HuH-7 (cell line): ENCODE data around the gene MYO1E.
"Not testable (repeated sequence)": the region's sequence is repeated elsewhere in the genome, so short reads cannot be mapped to it uniquely, and the experiment has no call there.

Experiments
- DNase-seq: peaks from one replicate; pipeline ENCODE4 v3.0.0; 2011; ENCODE audit warnings: low spot score

The MYO1E gene

DNA sequence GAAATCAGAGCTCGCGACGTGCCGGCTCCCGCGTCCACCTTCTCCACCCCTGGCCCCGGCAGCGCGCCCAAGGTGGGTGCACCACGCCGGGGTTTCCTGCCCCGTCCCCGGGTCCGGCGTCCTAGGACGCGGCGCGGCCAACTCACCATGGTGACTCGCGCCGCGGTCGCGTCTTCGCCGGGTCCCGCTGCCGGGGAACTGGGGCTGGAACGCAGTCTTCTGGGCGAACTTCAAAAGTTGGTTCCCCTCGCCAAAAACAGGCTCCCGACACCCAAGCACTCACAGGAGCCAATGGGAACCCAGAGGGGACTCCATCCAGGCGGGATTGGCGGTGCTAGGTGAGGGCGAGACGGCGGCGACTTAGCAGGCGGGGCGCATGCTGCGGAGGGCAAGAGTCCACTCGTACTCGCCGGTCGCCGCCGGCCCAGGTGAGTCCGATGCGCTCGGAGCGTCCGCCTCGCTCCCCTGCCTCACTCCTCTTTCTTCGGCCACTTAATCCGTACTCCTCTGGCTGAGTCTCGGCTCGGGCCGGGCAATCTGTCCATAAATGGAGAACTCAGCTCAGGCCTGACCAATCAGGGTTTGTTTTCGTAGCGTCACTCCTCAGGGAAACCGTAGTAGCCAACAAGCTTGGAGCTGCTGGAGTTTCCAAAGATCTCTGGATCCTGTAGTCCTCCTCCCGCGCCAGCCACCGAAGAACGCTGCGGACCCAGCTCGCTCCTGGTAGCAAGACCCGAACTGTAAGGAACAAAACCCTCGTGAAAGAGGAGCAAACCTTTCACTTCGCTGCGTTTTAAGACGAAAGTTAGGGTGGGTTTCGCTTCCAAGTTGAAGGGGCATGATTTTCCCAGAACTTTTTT lies at the start of gene MYO1E:
TSS of gene MYO1E (minus strand) at position 520 of the 860 bp plus-strand sequence. CDS start at position 149, 371 bp downstream.
- peak; percentile 97 for DNase-seq

- no peak for DNase-seq
Observed at GRCh38 chr15:59420986-59421618, 48.4 kb upstream of the MYO1E start.

GRCh38 chr15:59420108-59420507 lies 47.4 kb upstream of the MYO1E start:
- no peak for DNase-seq

- DNase-seq: no peak
Observed at GRCh38 chr15:59419170-59419569, 46.5 kb upstream of the MYO1E start.

- no peak for DNase-seq
Observed at GRCh38 chr15:59416816-59417215, 44.1 kb upstream of the MYO1E start.

DNA sequence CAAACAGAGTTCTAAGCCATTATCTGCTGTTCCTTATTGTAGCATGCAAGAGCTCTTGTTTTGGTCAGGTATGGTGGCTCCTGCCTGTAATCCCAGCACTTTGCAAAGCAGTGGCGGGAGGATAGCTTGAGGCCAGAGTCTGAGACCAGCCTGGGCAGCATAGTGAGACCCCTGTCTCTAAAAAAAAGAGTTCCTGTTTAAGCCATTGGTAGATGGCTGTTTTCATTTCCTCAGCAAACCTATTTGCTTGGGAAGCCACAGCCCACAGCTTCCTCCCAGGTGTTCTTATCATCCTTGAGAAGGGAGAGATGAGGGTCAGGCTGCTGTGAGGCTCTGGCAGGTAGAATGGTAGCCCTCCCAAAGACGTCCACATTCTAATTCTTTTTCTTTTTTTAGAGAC lies 40.9 kb upstream of the MYO1E start:
- no peak for DNase-seq

DNA sequence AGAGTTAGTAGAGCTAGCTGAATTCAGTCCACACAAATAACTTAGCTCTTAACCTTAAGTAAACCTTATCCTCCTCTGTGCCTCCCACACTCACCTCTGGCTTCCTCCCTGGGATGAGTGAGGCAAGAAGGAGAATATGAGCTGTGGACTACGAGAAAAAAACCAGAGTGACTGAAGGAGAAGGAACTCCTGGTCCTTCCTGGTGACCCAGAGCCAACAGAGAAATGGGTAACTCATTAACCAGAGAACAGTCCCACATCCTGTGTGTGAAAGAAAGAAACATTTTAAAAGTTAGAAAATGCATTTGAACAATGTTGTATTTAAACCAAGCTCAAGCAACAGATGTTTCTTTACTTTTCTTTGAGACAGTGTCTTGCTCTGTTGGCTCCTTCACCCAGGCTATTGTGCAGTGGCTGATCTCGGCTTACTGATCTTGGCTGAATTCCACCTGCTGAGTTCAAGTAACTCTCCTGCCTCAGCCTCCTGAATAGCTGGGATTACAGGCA lies 37.8 kb upstream of the MYO1E start:
- peak; percentile 17 for DNase-seq

GRCh38 chr15:59407946-59408345 lies 35.3 kb upstream of the MYO1E start:
- DNase-seq: no peak

DNA sequence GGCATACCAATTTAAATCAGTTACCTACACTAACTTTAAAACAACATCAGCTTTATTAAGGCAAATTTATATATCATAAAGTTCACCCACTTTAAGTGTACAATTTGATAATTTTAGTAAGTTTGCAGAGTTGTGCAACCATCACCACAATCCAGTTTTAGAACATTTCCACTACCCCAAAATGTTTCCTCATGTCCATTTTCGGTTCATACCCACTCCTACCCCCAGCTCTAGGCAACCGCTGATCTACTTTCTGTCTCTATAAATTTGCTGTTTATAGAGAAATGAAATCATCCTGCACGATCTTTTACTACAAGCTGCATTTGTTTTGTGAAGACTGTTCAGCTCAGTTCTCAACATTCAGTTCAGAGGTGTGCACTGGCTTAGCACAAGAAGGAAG lies 33.8 kb upstream of the MYO1E start:
- DNase-seq: no peak

GRCh38 chr15:59405079-59405478 lies 32.4 kb upstream of the MYO1E start:
- no peak for DNase-seq

DNA sequence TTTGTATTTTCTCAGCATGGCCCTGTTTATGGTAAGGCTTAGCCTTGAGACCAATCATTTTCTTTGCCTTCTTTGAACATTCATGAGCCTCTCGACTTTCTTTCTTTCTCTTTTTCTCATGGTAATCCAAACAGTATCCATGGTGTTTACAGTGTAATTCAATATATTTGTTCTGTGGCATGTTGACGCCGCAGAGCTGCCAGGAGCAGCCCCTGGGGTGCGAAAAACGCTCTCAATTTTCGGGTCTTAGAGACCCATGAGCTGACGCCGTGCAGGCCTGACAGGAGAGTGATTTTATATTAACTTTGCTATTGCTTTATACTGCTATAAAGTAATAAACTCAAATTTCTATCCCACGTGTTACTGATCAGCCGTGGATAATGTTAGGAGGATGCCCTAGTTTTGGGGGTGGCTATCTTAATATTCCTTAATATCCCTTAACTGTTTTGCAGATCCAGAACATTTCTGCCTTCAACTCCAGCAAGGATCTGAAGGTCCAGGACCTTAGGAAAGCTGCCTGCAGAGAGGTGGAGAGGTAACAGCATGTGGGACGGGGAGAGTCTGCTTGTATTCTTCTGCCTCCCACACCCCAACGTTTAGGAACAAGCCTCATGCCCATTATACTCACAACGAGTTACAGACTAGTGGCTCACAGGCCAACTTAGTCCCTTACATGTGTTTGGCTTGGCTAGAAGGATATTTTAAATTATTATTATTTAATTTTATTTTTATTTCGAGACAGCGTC lies 29.3 kb upstream of the MYO1E start:
- DNase-seq: no peak

- DNase-seq: not testable (repeated sequence)
Observed at GRCh38 chr15:59401051-59401823, 28.6 kb upstream of the MYO1E start.

GRCh38 chr15:59400103-59400813 lies 27.6 kb upstream of the MYO1E start:
- no peak for DNase-seq

DNA sequence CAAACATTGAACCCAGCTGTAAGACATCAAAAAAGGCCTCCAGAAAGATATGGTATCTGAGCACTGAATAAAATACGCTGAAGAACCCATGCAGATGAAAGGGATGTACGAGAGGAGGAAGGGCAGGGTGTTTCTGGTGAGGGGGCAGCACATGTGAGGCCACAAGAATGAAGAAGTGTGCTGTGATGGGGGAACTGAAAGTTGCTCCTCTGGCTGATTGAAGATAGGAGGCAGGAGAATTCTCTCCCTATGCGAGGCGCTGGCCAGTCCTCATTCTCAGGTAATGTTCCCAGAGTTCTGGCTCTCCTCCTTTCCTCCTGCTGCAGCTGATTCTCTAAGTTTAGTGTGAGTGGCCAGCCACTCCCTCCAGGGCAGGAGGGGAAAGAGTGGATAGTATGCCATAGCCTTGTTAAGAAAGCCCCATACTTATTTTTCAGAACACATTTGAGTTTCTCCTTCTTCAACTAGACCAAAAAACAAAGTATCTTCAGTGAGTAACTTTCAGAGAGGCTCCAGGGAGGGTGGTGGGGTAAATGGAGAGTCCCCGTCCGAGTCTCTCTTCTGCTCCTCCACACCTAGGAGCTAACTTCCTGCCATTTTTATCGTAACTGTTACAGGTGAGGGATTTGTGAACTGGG lies 26.9 kb upstream of the MYO1E start:
- no peak for DNase-seq

DNA sequence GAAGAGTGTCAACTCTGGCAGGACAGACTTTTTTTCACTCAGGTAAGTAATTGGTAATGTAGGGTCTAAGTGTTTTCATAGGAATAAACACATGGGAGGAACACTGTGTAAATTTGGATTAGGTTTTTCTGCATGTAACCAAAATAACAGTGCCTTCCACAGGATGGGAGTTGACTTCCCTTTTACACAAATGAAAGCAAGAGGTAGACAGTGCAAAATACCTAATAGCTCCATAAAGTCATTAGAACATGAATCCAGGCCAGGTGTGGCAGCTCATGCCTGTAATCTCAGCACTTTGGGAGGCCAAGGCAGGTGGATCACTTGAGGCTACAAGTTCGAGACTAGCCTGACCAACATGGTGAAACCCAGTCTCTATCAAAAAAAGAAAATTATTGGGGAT lies 25.5 kb upstream of the MYO1E start:
- DNase-seq: no peak

DNA sequence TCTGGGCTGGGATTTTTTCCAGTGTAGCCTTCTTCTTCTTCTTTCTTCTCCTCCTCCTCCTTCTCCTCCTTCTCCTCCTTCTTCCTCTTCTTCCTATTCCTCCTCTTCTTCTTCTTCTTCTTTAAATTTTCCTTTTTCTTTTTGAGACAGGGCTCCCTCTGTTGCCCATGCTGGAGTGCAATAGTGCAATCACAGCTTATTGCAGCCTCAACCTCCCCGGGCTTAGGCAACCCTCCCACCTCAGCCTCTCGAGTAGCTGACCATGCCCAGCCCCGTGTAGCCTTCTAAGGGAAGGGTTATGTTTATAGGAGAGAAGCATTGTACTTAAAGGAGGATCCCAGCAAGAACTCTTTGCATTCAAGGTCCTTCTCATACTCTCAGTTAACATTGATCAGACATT lies 24.0 kb upstream of the MYO1E start:
- DNase-seq: no peak

GRCh38 chr15:59396211-59396610 lies 23.5 kb upstream of the MYO1E start:
- no peak for DNase-seq

GRCh38 chr15:59394166-59394661 lies 21.5 kb upstream of the MYO1E start:
- no peak for DNase-seq

- DNase-seq: no peak
Observed at GRCh38 chr15:59392299-59392698, 19.6 kb upstream of the MYO1E start.

DNA sequence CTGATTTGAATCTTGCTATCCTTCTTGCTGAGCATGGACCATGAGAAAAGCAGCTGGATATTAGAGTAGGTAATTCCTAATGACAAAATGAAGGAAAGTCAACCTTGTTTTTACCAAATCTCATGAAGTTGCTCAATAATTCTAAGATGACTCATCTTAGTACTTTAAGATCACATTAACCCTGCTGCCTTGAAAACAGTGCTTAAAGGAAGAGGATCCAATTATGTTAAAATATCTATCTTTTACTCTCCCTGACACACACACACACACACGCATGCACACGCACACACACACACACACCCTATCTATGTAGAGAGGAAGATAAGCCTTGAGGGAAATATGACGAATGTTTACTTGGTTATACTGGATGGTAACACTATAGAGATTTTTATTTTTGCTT lies 16.0 kb upstream of the MYO1E start:
- no peak for DNase-seq
